IMR-90 (cell line): ENCODE data around the gene TNPO1. TPM values are rescaled to one million over a fixed set of nuclear protein-coding genes. Genes with fewer than 3 reads are reported as not detected.
A peak's percentile ranks its signal among the peaks of the same experiment; 100 is the strongest.

Experiments used
- ATAC-seq: fragments of 200-7000 bp; cut with Tn5 transposase; 2 replicates; pipeline ENCODE4 v1.9.1; 2020; ENCODE audit warnings: low read depth, mild to moderate bottlenecking, moderate library complexity
- BruUV-seq: library from RNA; stranded (reverse); fragments of 400-500 nt; replicated peaks from 2 replicates; lab custom pipeline; 2021; lab: Mats Ljungman, UMichigan
- CTCF ChIA-PET: fragments of 300-600 bp; formaldehyde crosslinking; extraction: SDS; loops from one replicate; lab custom pipeline; 2021; ENCODE audit warnings: antibody characterized with exemption; lab: Yijun Ruan, JAX
- POLR2A ChIA-PET: fragments of 300-600 bp; sonication (Branson Sonifier 250); formaldehyde crosslinking; loops from one replicate; lab custom pipeline; 2022; ENCODE audit warnings: antibody characterized with exemption; ENCODE audit not compliant: unreplicated experiment; lab: Charles Lee
- DNase-seq: peaks from one replicate; pipeline ENCODE4 v3.0.0; 2013
- H2AFZ ChIP-seq: replicated peaks from 2 replicates; pipeline ENCODE3; 2013; ENCODE audit warnings: low read length, mild to moderate bottlenecking; ENCODE audit not compliant: poor library complexity
- H2AK5ac ChIP-seq: 2 replicates; pipeline ENCODE4 v1.6.1; 2013; ENCODE audit warnings: low read depth, low read length, inconsistent platforms
- H2AK9ac ChIP-seq: replicated peaks from 2 replicates; pipeline ENCODE3; 2013; ENCODE audit warnings: mild to moderate bottlenecking, low read depth, low read length, moderate library complexity; ENCODE audit not compliant: poor library complexity
- H2BK120ac ChIP-seq: 2 replicates; pipeline ENCODE4 v1.6.1; 2013; ENCODE audit warnings: low read depth, low read length, inconsistent platforms
- H2BK15ac ChIP-seq: 3 replicates; pipeline ENCODE4 v1.6.1; 2013; ENCODE audit warnings: low read depth, low read length, inconsistent platforms
- H2BK20ac ChIP-seq: 2 replicates; pipeline ENCODE4 v1.6.1; 2013; ENCODE audit warnings: low read depth, mild to moderate bottlenecking, inconsistent platforms, low read length, moderate library complexity
- H2BK5ac ChIP-seq: 2 replicates; pipeline ENCODE4 v1.6.1; 2013; ENCODE audit warnings: mild to moderate bottlenecking, low read depth, low read length, inconsistent platforms; ENCODE audit not compliant: poor library complexity, severe bottlenecking
- H3K14ac ChIP-seq: replicated peaks from 2 replicates; pipeline ENCODE4 v1.6.1; 2013; ENCODE audit warnings: low read depth, low read length, inconsistent platforms
- H3K18ac ChIP-seq: 2 replicates; pipeline ENCODE4 v1.6.1; 2013; ENCODE audit warnings: low read depth, low read length, control low read depth
- H3K23ac ChIP-seq: 2 replicates; pipeline ENCODE4 v1.6.1; 2013; ENCODE audit warnings: low read depth, low read length, inconsistent platforms
- H3K27ac ChIP-seq: 2 replicates; pipeline ENCODE4 v1.5.1; 2013; ENCODE audit warnings: mild to moderate bottlenecking, control low read depth, low read length; ENCODE audit not compliant: insufficient read depth
- H3K27me3 ChIP-seq: 2 replicates; pipeline ENCODE4 v1.6.1; 2013; ENCODE audit warnings: low read length; ENCODE audit not compliant: control insufficient read depth, insufficient read depth
- H3K36me3 ChIP-seq: 2 replicates; pipeline ENCODE4 v1.6.1; 2013; ENCODE audit warnings: low read length, mixed read lengths; ENCODE audit not compliant: control insufficient read depth, insufficient read depth
- H3K4ac ChIP-seq: 2 replicates; pipeline ENCODE4 v1.6.1; 2013; ENCODE audit warnings: low read depth, low read length, inconsistent platforms
- H3K4me1 ChIP-seq: 2 replicates; pipeline ENCODE4 v1.6.1; 2013; ENCODE audit warnings: low read length, mixed read lengths; ENCODE audit not compliant: control insufficient read depth, insufficient read depth
- H3K4me2 ChIP-seq: 2 replicates; pipeline ENCODE4 v1.6.1; 2013; ENCODE audit warnings: low read depth, mild to moderate bottlenecking, control low read depth, low read length, moderate library complexity
- H3K4me3 ChIP-seq: 2 replicates; pipeline ENCODE4 v1.5.1; 2013; ENCODE audit warnings: low read depth, mild to moderate bottlenecking, control low read depth, low read length, moderate library complexity; ENCODE audit not compliant: insufficient read depth
- H3K56ac ChIP-seq: 2 replicates; pipeline ENCODE4 v1.6.1; 2013; ENCODE audit warnings: low read length, inconsistent platforms; ENCODE audit not compliant: insufficient read depth; ENCODE audit errors: extremely low read depth
- H3K79me1 ChIP-seq, 2 experiments: 2 replicates each; pipeline ENCODE4 v1.6.1; 2013; ENCODE audit warnings: low read length in 2 of 2, inconsistent platforms in 1 of 2, low read depth in 1 of 2
- H3K9ac ChIP-seq: 2 replicates; pipeline ENCODE4 v1.6.1; 2013; ENCODE audit warnings: low read depth, low read length, control low read depth
- H3K9me1 ChIP-seq: 2 replicates; pipeline ENCODE4 v1.6.1; 2013; ENCODE audit warnings: low read length, inconsistent platforms; ENCODE audit not compliant: insufficient read depth
- H3K9me3 ChIP-seq: 2 replicates; pipeline ENCODE4 v1.6.1; 2013; ENCODE audit warnings: low read length; ENCODE audit not compliant: control insufficient read depth, insufficient read depth
- H4K20me1 ChIP-seq: 2 replicates; pipeline ENCODE4 v1.6.1; 2013; ENCODE audit warnings: low read length, inconsistent platforms; ENCODE audit not compliant: insufficient read depth
- H4K5ac ChIP-seq: 2 replicates; pipeline ENCODE4 v1.6.1; 2013; ENCODE audit warnings: mild to moderate bottlenecking, low read depth, low read length, control low read depth
- H4K8ac ChIP-seq, 2 experiments: 2 replicates each; pipeline ENCODE4 v1.6.1; 2013; ENCODE audit warnings: low read depth in 2 of 2, low read length in 2 of 2, control low read depth in 1 of 2, inconsistent platforms in 1 of 2
- H4K91ac ChIP-seq: 2 replicates; pipeline ENCODE4 v1.6.1; 2013; ENCODE audit warnings: low read depth, low read length, inconsistent platforms; ENCODE audit not compliant: insufficient read depth
- CEBPB ChIP-seq: IDR thresholded peaks from 2 replicates; pipeline ENCODE4 v1.6.1; 2012; ENCODE audit warnings: low read depth, low read length, improper control_type of control experiment
- CHD1 ChIP-seq: IDR thresholded peaks from 2 replicates; pipeline ENCODE4 v1.6.1; 2012; ENCODE audit warnings: low read depth, low read length, improper control_type of control experiment
- FOS ChIP-seq: fragments of 150-350 bp; IDR thresholded peaks from 2 replicates; pipeline ENCODE4 v1.6.1; 2016; ENCODE audit warnings: low read depth, low read length
- MAFK ChIP-seq: IDR thresholded peaks from 2 replicates; pipeline ENCODE4 v1.6.1; 2012; ENCODE audit warnings: low read depth, low read length, improper control_type of control experiment
- MAZ ChIP-seq: IDR thresholded peaks from 2 replicates; pipeline ENCODE4 v1.6.1; 2012; ENCODE audit warnings: low read depth, mild to moderate bottlenecking, low read length, improper control_type of control experiment, moderate library complexity, borderline replicate concordance
- SMC3 ChIP-seq: fragments of 150-350 bp; IDR thresholded peaks from 2 replicates; pipeline ENCODE4 v1.6.1; 2016; ENCODE audit warnings: low read depth, mild to moderate bottlenecking, antibody characterized with exemption, low read length, moderate library complexity
- WGBS, 2 experiments: methylation state at CpG; one replicate each; pipeline versions ENCODE4 v1.1.5 to v1.1.7; 2013; ENCODE audit warnings: missing lambda C conversion rate in 2 of 2; ENCODE audit not compliant: insufficient read length in 1 of 2; ENCODE audit errors: extremely low coverage in 2 of 2; 5-methylcytosine and 5-hydroxymethylcytosine counted together
- dilution Hi-C: fragments of 300-500 bp; cut with HindIII; formaldehyde crosslinking; loops from one replicate; pipeline ENCODE4 v1.14.3; 2018; ENCODE audit warnings: low sequenced_read_pairs; ENCODE audit not compliant: unreplicated experiment
- in situ Hi-C: fragments of 300-500 bp; cut with MboI; formaldehyde crosslinking; loops from 3 replicates; pipeline ENCODE4 v1.14.3; 2019; ENCODE audit warnings: low sequenced_read_pairs, inconsistent platforms, mixed read lengths
- intact Hi-C: fragments of 100-400 bp; cut with micrococcal nuclease; formaldehyde crosslinking; loops from 2 replicates; pipeline ENCODE4 v1.10.0; 2022
- polyA plus RNA-seq, 3 experiments: library from polyadenylated mRNA; depleted of rRNA; stranded (reverse); fragments of >200 nt; gene quantifications; 2 replicates each; pipeline ENCODE4 v1.2.3, GENCODE V29; 2012; ENCODE audit warnings: low replicate concordance in 1 of 3
- total RNA-seq: library from RNA; depleted of rRNA; stranded (reverse); fragments of >200 nt; gene quantifications from 2 replicates; pipeline ENCODE4 v1.2.3, GENCODE V29; 2012
- TF ChIP-seq, protein P1 (sequence below): fragments of 150-350 bp; IDR thresholded peaks from 2 replicates; pipeline ENCODE4 v1.6.1; 2017; ENCODE audit warnings: mild to moderate bottlenecking, antibody characterized with exemption, low read length, low read depth
- TF ChIP-seq, protein P2 (sequence below): fragments of 150-350 bp; IDR thresholded peaks from 2 replicates; pipeline ENCODE4 v1.6.1; 2016; ENCODE audit warnings: low read depth, mild to moderate bottlenecking, low read length, moderate library complexity, borderline replicate concordance
- TF ChIP-seq, protein P3 (sequence below): conservative IDR thresholded peaks from 2 replicates; pipeline ENCODE4 v1.5.1; 2012; ENCODE audit warnings: mild to moderate bottlenecking, low read depth, low read length, improper control_type of control experiment

The TNPO1 gene
- total and polyA plus RNA-seq, 2 of the 4 experiments (the other 2 are of a cell fraction), result 45.5 to 400 TPM

DNA sequence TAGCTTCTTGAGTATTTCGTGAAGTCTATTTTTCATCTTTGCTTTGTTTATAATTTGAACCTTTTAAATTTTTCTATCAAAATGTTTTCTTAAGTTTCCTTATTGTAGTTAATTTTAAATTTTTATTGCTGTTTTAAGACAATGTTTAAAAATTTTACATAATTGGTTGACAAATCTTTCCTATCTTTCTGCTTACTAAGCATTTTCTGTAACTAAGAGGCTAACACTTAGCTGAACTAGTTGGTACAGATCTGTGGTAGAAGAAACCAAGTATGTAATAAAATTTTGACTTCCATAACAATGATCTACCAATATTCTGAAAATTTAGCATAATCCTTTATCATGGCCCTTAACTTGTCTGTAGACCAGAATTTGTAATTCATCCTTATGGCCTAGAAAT is 32.3 kb upstream of the TNPO1 start:
- ChIA-PET CTCF (no interaction called here), POLR2A (interaction anchor here (0.6 kb wide), 1 partner anchor 17 kb away, joined by 3 read pairs; no protein-coding TSS in a partner anchor)
- Histone ChIP-seq H2BK5ac (no peak overlapping the region), H3K36me3 (no peaks in the 10 kb centered on the region), H2AFZ (no peak overlapping the region), H2AK9ac (no peak overlapping the region), H3K4me1 (no peaks in the 10 kb centered on the region), H3K18ac (no peak overlapping the region), H3K9me3 (no peaks in the 10 kb centered on the region), H3K56ac (no peak overlapping the region), H4K8ac (no peak overlapping the region), H3K14ac (no peak overlapping the region), H2BK20ac (no peak overlapping the region), H3K4me3 (no peak overlapping the region), H2AK5ac (no peak overlapping the region), H3K4me2 (no peak overlapping the region), H3K23ac (no peak overlapping the region), H3K27me3 (no peaks in the 10 kb centered on the region; the same call in 1 of the 2 replicates), H3K9ac (no peak overlapping the region), H4K91ac (no peak overlapping the region), H3K4ac (no peak overlapping the region), H2BK120ac (no peak overlapping the region), H3K79me1 (no peaks in the 10 kb centered on the region), H3K9me1 (no peaks in the 10 kb centered on the region), H2BK15ac (no peak overlapping the region), H3K27ac (no peak overlapping the region), H4K5ac (no peak overlapping the region), H4K20me1 (no peaks in the 10 kb centered on the region)
- BruUV-seq, result no TSS peak
- DNase-seq (no peak), ATAC-seq (no peak)
- no CpG with 5 or more reads among the region's 1 CpG for WGBS, 2 experiments
- dilution Hi-C loops, result no loop called here
- TF ChIP-seq, protein P1, sequence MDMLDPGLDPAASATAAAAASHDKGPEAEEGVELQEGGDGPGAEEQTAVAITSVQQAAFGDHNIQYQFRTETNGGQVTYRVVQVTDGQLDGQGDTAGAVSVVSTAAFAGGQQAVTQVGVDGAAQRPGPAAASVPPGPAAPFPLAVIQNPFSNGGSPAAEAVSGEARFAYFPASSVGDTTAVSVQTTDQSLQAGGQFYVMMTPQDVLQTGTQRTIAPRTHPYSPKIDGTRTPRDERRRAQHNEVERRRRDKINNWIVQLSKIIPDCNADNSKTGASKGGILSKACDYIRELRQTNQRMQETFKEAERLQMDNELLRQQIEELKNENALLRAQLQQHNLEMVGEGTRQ, result no peak
- no peak for TF ChIP-seq CHD1
- no peak for TF ChIP-seq SMC3
- TF ChIP-seq, protein P2, sequence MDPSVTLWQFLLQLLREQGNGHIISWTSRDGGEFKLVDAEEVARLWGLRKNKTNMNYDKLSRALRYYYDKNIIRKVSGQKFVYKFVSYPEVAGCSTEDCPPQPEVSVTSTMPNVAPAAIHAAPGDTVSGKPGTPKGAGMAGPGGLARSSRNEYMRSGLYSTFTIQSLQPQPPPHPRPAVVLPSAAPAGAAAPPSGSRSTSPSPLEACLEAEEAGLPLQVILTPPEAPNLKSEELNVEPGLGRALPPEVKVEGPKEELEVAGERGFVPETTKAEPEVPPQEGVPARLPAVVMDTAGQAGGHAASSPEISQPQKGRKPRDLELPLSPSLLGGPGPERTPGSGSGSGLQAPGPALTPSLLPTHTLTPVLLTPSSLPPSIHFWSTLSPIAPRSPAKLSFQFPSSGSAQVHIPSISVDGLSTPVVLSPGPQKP, result no peak
- TF ChIP-seq, protein P3, sequence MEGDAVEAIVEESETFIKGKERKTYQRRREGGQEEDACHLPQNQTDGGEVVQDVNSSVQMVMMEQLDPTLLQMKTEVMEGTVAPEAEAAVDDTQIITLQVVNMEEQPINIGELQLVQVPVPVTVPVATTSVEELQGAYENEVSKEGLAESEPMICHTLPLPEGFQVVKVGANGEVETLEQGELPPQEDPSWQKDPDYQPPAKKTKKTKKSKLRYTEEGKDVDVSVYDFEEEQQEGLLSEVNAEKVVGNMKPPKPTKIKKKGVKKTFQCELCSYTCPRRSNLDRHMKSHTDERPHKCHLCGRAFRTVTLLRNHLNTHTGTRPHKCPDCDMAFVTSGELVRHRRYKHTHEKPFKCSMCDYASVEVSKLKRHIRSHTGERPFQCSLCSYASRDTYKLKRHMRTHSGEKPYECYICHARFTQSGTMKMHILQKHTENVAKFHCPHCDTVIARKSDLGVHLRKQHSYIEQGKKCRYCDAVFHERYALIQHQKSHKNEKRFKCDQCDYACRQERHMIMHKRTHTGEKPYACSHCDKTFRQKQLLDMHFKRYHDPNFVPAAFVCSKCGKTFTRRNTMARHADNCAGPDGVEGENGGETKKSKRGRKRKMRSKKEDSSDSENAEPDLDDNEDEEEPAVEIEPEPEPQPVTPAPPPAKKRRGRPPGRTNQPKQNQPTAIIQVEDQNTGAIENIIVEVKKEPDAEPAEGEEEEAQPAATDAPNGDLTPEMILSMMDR, result no peak
- TF ChIP-seq MAZ, result no peak
- no peak for TF ChIP-seq FOS
- TF ChIP-seq CEBPB, result no peak
- peak; percentile 98 for TF ChIP-seq MAFK
- intact Hi-C loops, result no loop called here
- in situ Hi-C loops, result no loop called here
